Adrenal gland (tissue), 5 donors: ENCODE measurements around the gene MICALL1.

ENCODE experiments used
- POLR2A ChIP-seq, 2 donors: fragments of 450-650 bp; IDR thresholded peaks; one replicate each; pipeline ENCODE4 v1.6.1; 2017; ENCODE audit warnings: antibody characterized with exemption in 2 of 2, mild to moderate bottlenecking in 2 of 2, moderate library complexity in 1 of 2
- TF ChIP-seq, protein P1 (sequence below), 6 experiments: fragments of 450-650 bp in 4 of 6; fragments of 200-600 bp in 2 of 6; sonication (generic) in 1 of 6; IDR thresholded peaks; 1 replicate in 5 of 6; 2 replicates in 1 of 6; pipeline versions ENCODE4 v1.5.1 to v1.8.0; 2016 to 2021; ENCODE audit warnings: antibody characterized with exemption in 6 of 6, mild to moderate bottlenecking in 2 of 6, moderate library complexity in 1 of 6
- donor health status: DM: no; HTN: no; CAD: no.

DNA sequence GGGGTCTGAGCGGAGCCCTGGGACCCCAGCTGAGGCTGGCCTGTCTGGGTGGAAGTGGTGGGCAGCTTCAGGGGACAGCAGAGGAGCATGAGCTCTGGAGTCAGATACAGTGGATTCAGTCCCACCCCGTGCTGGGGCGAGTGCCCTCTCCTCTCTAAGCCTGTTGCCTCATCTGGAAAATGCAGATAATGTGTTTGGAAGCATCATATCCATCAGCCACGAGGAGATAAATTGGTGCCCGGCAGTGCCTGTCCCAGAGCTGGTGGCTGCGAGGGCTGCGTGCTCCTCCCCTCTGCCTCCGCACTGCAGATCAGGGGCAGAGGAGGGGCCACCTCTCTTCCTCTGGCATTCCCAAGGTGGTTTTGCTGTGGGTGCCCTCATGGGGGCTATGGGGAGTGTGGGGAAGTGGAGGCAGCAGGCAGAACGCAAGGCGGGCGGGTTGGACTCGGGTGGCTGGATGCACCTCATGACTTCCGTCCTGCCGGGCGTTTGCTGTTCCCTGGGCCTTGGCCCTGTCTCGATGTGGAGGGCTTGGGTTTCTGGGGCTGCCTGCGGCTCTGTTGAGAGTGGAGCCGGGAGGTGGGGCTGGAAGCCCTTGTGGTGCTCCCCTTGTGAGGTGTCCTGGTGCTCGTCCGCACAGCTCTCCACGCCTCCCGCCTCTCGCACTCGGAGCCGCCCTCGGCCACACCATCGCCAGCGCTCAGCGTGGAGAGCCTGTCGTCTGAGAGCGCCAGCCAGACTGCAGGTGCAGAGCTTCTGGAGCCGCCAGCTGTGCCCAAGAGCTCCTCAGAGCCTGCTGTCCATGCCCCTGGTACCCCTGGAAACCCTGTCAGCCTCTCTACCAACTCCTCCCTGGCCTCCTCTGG, 20.9 kb downstream of the MICALL1 start:
- no peak for TF ChIP-seq POLR2A (IDR thresholded peaks at IDR 0.05)
- TF ChIP-seq, protein P1, sequence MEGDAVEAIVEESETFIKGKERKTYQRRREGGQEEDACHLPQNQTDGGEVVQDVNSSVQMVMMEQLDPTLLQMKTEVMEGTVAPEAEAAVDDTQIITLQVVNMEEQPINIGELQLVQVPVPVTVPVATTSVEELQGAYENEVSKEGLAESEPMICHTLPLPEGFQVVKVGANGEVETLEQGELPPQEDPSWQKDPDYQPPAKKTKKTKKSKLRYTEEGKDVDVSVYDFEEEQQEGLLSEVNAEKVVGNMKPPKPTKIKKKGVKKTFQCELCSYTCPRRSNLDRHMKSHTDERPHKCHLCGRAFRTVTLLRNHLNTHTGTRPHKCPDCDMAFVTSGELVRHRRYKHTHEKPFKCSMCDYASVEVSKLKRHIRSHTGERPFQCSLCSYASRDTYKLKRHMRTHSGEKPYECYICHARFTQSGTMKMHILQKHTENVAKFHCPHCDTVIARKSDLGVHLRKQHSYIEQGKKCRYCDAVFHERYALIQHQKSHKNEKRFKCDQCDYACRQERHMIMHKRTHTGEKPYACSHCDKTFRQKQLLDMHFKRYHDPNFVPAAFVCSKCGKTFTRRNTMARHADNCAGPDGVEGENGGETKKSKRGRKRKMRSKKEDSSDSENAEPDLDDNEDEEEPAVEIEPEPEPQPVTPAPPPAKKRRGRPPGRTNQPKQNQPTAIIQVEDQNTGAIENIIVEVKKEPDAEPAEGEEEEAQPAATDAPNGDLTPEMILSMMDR (IDR thresholded peaks at IDR 0.05): no peak
